ENCODE measurements around the gene RAB3B.
"Not testable (repeated sequence)": the region's sequence is repeated elsewhere in the genome, so short reads cannot be mapped to it uniquely, and the experiment has no call there.

Gene RAB3B

GRCh38 chr1:51989582-51990477 is 670 bp downstream of the RAB3B start:
- DNase-seq (ENCODE audit: low spot score), result no peak

- no peak for DNase-seq (ENCODE audit: low spot score)
These were observed 2.2 kb downstream of the RAB3B start for GRCh38 chr1:51988254-51988653.

GRCh38 chr1:51986718-51987117 is 3.8 kb downstream of the RAB3B start:
- no peak for DNase-seq (ENCODE audit: low spot score)

GRCh38 chr1:51982161-51982560 is 8.3 kb downstream of the RAB3B start:
- no peak for DNase-seq (ENCODE audit: low spot score)

- no peak for DNase-seq (ENCODE audit: low spot score)
These were observed 8.9 kb downstream of the RAB3B start for GRCh38 chr1:51981555-51981954.

GRCh38 chr1:51978099-51978498 is 12.4 kb downstream of the RAB3B start:
- no peak for DNase-seq (ENCODE audit: low spot score)

GRCh38 chr1:51976846-51977602 is 13.5 kb downstream of the RAB3B start:
- DNase-seq (ENCODE audit: low spot score), result no peak

- no peak for DNase-seq (ENCODE audit: low spot score)
These were observed 16.7 kb downstream of the RAB3B start for GRCh38 chr1:51973587-51974474.

- no peak for DNase-seq (ENCODE audit: low spot score)
These were observed 21.3 kb downstream of the RAB3B start for GRCh38 chr1:51969038-51969705.

GRCh38 chr1:51968632-51969031 is 21.9 kb downstream of the RAB3B start:
- no peak for DNase-seq (ENCODE audit: low spot score)

- DNase-seq (ENCODE audit: low spot score), result not testable (repeated sequence)
These were observed 23.2 kb downstream of the RAB3B start for GRCh38 chr1:51967213-51967791.

GRCh38 chr1:51966559-51966958 is 23.9 kb downstream of the RAB3B start:
- no peak for DNase-seq (ENCODE audit: low spot score)

- no peak for DNase-seq (ENCODE audit: low spot score)
These were observed 26.2 kb downstream of the RAB3B start for GRCh38 chr1:51964309-51964696.

GRCh38 chr1:51963592-51964308 is 26.8 kb downstream of the RAB3B start:
- no peak for DNase-seq (ENCODE audit: low spot score)

GRCh38 chr1:51962486-51963356 is 27.8 kb downstream of the RAB3B start:
- DNase-seq (ENCODE audit: low spot score), result no peak

- no peak for DNase-seq (ENCODE audit: low spot score)
These were observed 28.5 kb downstream of the RAB3B start for GRCh38 chr1:51961954-51962353.

- DNase-seq (ENCODE audit: low spot score), result no peak
These were observed 29.3 kb downstream of the RAB3B start for GRCh38 chr1:51961231-51961630.

- no peak for DNase-seq (ENCODE audit: low spot score)
These were observed 30.2 kb downstream of the RAB3B start for GRCh38 chr1:51960262-51960661.

- no peak for DNase-seq (ENCODE audit: low spot score)
These were observed 31.7 kb downstream of the RAB3B start for GRCh38 chr1:51958824-51959223.

- DNase-seq (ENCODE audit: low spot score), result no peak
These were observed 32.9 kb downstream of the RAB3B start for GRCh38 chr1:51957618-51958017.
